ENCODE results near the gene RGMA.

Gene RGMA

GRCh38 chr15:93088200-93088980 is 621 bp downstream of the RGMA start:
- no peak for TF ChIP-seq POLR2AphosphoS5 (IDR thresholded peaks at IDR 0.05; ENCODE audit: low read depth, low read length)
- no peak for DNase-seq (ENCODE audit: insufficient read length)
- no peak for FAIRE-seq

GRCh38 chr15:93087825-93088199 is 1.2 kb downstream of the RGMA start:
- TF ChIP-seq TAF1 (IDR thresholded peaks at IDR 0.05; ENCODE audit: borderline replicate concordance, low read depth, low read length), result no peak
- TF ChIP-seq POLR2A (IDR thresholded peaks at IDR 0.05; ENCODE audit: low read depth, low read length), result no peak
- no peak for TF ChIP-seq POLR2AphosphoS5 (IDR thresholded peaks at IDR 0.05; ENCODE audit: low read depth, low read length)
- no peak for DNase-seq (ENCODE audit: insufficient read length)
- peak; percentile 36 for FAIRE-seq

GRCh38 chr15:93086791-93087190 is 2.2 kb downstream of the RGMA start:
- TF ChIP-seq POLR2A (IDR thresholded peaks at IDR 0.05; ENCODE audit: low read depth, low read length), result no peak
- TF ChIP-seq TAF1 (IDR thresholded peaks at IDR 0.05; ENCODE audit: borderline replicate concordance, low read depth, low read length), result no peak
- no peak for TF ChIP-seq POLR2AphosphoS5 (IDR thresholded peaks at IDR 0.05; ENCODE audit: low read depth, low read length)
- FAIRE-seq (no peak), DNase-seq (ENCODE audit: insufficient read length) (no peak)

GRCh38 chr15:93085692-93086091 is 3.3 kb downstream of the RGMA start:
- FAIRE-seq, result no peak

GRCh38 chr15:93082861-93083260 is 6.2 kb downstream of the RGMA start:
- FAIRE-seq, result no peak
- TF ChIP-seq POLR2AphosphoS5 (IDR thresholded peaks at IDR 0.05; ENCODE audit: low read depth, low read length) (no peak), POLR2A (IDR thresholded peaks at IDR 0.05; ENCODE audit: low read depth, low read length) (no peak), TAF1 (IDR thresholded peaks at IDR 0.05; ENCODE audit: borderline replicate concordance, low read depth, low read length) (no peak)

More at GRCh38 chr15:93085692-93086091, 3.3 kb downstream of the RGMA start:
- DNase-seq (ENCODE audit: insufficient read length), result no peak
- TF ChIP-seq TAF1 (IDR thresholded peaks at IDR 0.05; ENCODE audit: borderline replicate concordance, low read depth, low read length) (no peak), POLR2A (IDR thresholded peaks at IDR 0.05; ENCODE audit: low read depth, low read length) (no peak), POLR2AphosphoS5 (IDR thresholded peaks at IDR 0.05; ENCODE audit: low read depth, low read length) (no peak)

GRCh38 chr15:93081399-93081798 is 7.6 kb downstream of the RGMA start:
- DNase-seq (ENCODE audit: insufficient read length), result no peak
- FAIRE-seq, result no peak
- no peak for TF ChIP-seq TAF1 (IDR thresholded peaks at IDR 0.05; ENCODE audit: borderline replicate concordance, low read depth, low read length)
- TF ChIP-seq POLR2A (IDR thresholded peaks at IDR 0.05; ENCODE audit: low read depth, low read length), result no peak
- TF ChIP-seq POLR2AphosphoS5 (IDR thresholded peaks at IDR 0.05; ENCODE audit: low read depth, low read length), result no peak

More at GRCh38 chr15:93082861-93083260, 6.2 kb downstream of the RGMA start:
- no peak for DNase-seq (ENCODE audit: insufficient read length)

- FAIRE-seq, result no peak
Observed at GRCh38 chr15:93080451-93080850, 8.6 kb downstream of the RGMA start.

GRCh38 chr15:93076875-93077274 is 12.1 kb downstream of the RGMA start:
- DNase-seq (ENCODE audit: insufficient read length), result no peak
- no peak for FAIRE-seq
- TF ChIP-seq POLR2A (IDR thresholded peaks at IDR 0.05; ENCODE audit: low read depth, low read length) (no peak), TAF1 (IDR thresholded peaks at IDR 0.05; ENCODE audit: borderline replicate concordance, low read depth, low read length) (no peak), POLR2AphosphoS5 (IDR thresholded peaks at IDR 0.05; ENCODE audit: low read depth, low read length) (no peak)

More at GRCh38 chr15:93080451-93080850, 8.6 kb downstream of the RGMA start:
- no peak for TF ChIP-seq POLR2AphosphoS5 (IDR thresholded peaks at IDR 0.05; ENCODE audit: low read depth, low read length)
- no peak for TF ChIP-seq POLR2A (IDR thresholded peaks at IDR 0.05; ENCODE audit: low read depth, low read length)
- TF ChIP-seq TAF1 (IDR thresholded peaks at IDR 0.05; ENCODE audit: borderline replicate concordance, low read depth, low read length), result no peak
- no peak for DNase-seq (ENCODE audit: insufficient read length)

- TF ChIP-seq POLR2A (IDR thresholded peaks at IDR 0.05; ENCODE audit: low read depth, low read length), result no peak
- TF ChIP-seq POLR2AphosphoS5 (IDR thresholded peaks at IDR 0.05; ENCODE audit: low read depth, low read length), result no peak
- no peak for TF ChIP-seq TAF1 (IDR thresholded peaks at IDR 0.05; ENCODE audit: borderline replicate concordance, low read depth, low read length)
- no peak for FAIRE-seq
- no peak for DNase-seq (ENCODE audit: insufficient read length)
Observed at GRCh38 chr15:93076217-93076616, 12.8 kb downstream of the RGMA start.

- no peak for TF ChIP-seq POLR2A (IDR thresholded peaks at IDR 0.05; ENCODE audit: low read depth, low read length)
- no peak for TF ChIP-seq TAF1 (IDR thresholded peaks at IDR 0.05; ENCODE audit: borderline replicate concordance, low read depth, low read length)
- TF ChIP-seq POLR2AphosphoS5 (IDR thresholded peaks at IDR 0.05; ENCODE audit: low read depth, low read length), result no peak
- no peak for FAIRE-seq
- no peak for DNase-seq (ENCODE audit: insufficient read length)
Observed at GRCh38 chr15:93074599-93074998, 14.4 kb downstream of the RGMA start.

GRCh38 chr15:93073465-93073952 is 15.5 kb downstream of the RGMA start:
- FAIRE-seq, result no peak
- no peak for DNase-seq (ENCODE audit: insufficient read length)
- no peak for TF ChIP-seq POLR2AphosphoS5 (IDR thresholded peaks at IDR 0.05; ENCODE audit: low read depth, low read length)
- TF ChIP-seq POLR2A (IDR thresholded peaks at IDR 0.05; ENCODE audit: low read depth, low read length), result no peak
- TF ChIP-seq TAF1 (IDR thresholded peaks at IDR 0.05; ENCODE audit: borderline replicate concordance, low read depth, low read length), result no peak

Data from GM12892 (cell line).